ENCODE measurements around the gene ABLIM1.

- no peak for TF ChIP-seq CTCF (conservative IDR thresholded peaks at IDR 0.05; ENCODE audit: low read depth, low read length)
- no peak for TF ChIP-seq EZH2 (IDR thresholded peaks at IDR 0.05; ENCODE audit: borderline replicate concordance, low read depth, low read length, poor library complexity, severe bottlenecking)
Measured at GRCh38 chr10:114683593-114683992, 25.5 kb upstream of the ABLIM1 start.
